ENCODE measurements around the gene PNMA6E. TPM values are rescaled to one million over a fixed set of nuclear protein-coding genes. Genes with fewer than 3 reads are reported as not detected.

PNMA6E gene
- total RNA-seq, 1 donor from 2014 or later, result not detected

DNA sequence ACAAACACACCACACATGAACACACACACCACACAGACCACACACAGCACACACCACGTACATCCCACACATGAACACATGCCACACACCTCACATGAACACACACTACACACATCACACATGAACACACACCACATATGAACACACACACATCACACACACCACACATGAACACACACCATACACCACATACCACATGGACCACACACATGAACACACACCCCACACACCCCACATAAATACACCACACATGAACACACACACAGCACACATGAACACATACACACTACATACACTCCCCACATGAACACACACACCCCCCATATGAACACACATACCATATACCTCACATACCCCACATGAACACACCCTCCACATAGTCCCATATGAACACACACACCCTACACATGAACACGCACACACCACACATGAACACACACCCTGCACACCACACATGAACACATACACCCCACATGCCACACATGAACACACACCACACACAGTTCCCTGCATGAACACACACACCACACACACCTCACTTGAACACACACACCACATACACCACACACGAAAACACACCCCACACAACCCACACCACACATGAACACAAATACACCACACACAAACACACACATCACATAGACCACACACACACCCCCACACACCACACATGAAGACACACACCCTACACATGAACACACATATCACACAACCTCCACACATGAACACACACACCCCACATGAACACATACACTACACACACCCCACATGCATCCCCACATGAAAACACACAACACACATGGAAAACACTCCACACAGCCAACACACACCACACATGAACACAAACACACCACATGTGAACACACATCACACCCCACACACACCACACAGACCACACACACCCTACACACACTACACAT lies 18.3 kb downstream of the PNMA6E start:
- H3K27ac Mint-ChIP-seq, result no peak overlapping the region
- no peaks in the 10 kb centered on the region for H3K9me3 Mint-ChIP-seq
- no peaks in the 10 kb centered on the region for H3K27me3 Mint-ChIP-seq (ENCODE audit: low read depth)
- peaks cover 19% of the 10 kb centered on the region for H3K4me1 Mint-ChIP-seq
- DNase-seq (ENCODE audit: low spot score in 2 of 2, unreplicated experiment in 2 of 2), result no peak
- H3K36me3 Mint-ChIP-seq, result no peaks in the 10 kb centered on the region
- H3K4me3 Mint-ChIP-seq, result no peak overlapping the region
- TF ChIP-seq, protein P1, sequence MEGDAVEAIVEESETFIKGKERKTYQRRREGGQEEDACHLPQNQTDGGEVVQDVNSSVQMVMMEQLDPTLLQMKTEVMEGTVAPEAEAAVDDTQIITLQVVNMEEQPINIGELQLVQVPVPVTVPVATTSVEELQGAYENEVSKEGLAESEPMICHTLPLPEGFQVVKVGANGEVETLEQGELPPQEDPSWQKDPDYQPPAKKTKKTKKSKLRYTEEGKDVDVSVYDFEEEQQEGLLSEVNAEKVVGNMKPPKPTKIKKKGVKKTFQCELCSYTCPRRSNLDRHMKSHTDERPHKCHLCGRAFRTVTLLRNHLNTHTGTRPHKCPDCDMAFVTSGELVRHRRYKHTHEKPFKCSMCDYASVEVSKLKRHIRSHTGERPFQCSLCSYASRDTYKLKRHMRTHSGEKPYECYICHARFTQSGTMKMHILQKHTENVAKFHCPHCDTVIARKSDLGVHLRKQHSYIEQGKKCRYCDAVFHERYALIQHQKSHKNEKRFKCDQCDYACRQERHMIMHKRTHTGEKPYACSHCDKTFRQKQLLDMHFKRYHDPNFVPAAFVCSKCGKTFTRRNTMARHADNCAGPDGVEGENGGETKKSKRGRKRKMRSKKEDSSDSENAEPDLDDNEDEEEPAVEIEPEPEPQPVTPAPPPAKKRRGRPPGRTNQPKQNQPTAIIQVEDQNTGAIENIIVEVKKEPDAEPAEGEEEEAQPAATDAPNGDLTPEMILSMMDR (IDR thresholded peaks at IDR 0.05; ENCODE audit: unreplicated experiment), result no peak

- TF ChIP-seq, protein P1 (IDR thresholded peaks at IDR 0.05; ENCODE audit: unreplicated experiment), result no peak
- Mint-ChIP-seq H3K27ac (no peak overlapping the region), H3K36me3 (no peaks in the 10 kb centered on the region), H3K4me3 (no peak overlapping the region), H3K9me3 (peaks cover 6% of the 10 kb centered on the region), H3K27me3 (ENCODE audit: low read depth) (no peaks in the 10 kb centered on the region), H3K4me1 (peaks cover 14% of the 10 kb centered on the region)
- DNase-seq (ENCODE audit: low spot score in 2 of 2, unreplicated experiment in 2 of 2), result peak in 1 of 2 experiments; percentile 56
Measured at GRCh38 chrX:153381684-153382532, 19.2 kb downstream of the PNMA6E start.

- DNase-seq (ENCODE audit: low spot score in 2 of 2, unreplicated experiment in 2 of 2), result no peak
- H3K36me3 Mint-ChIP-seq, result no peaks in the 10 kb centered on the region
- H3K27me3 Mint-ChIP-seq (ENCODE audit: low read depth), result no peaks in the 10 kb centered on the region
- H3K9me3 Mint-ChIP-seq, result peaks cover 11% of the 10 kb centered on the region
- H3K4me3 Mint-ChIP-seq, result no peak overlapping the region
- peaks cover 5% of the 10 kb centered on the region for H3K4me1 Mint-ChIP-seq
- TF ChIP-seq, protein P1 (IDR thresholded peaks at IDR 0.05; ENCODE audit: unreplicated experiment), result no peak
- no peak overlapping the region for H3K27ac Mint-ChIP-seq
Measured at GRCh38 chrX:153380691-153381090, 20.5 kb downstream of the PNMA6E start.

- Mint-ChIP-seq H3K4me1 (peaks cover 5% of the 10 kb centered on the region), H3K27me3 (ENCODE audit: low read depth) (no peaks in the 10 kb centered on the region), H3K27ac (no peak overlapping the region), H3K36me3 (no peaks in the 10 kb centered on the region), H3K4me3 (no peak overlapping the region), H3K9me3 (peaks cover 11% of the 10 kb centered on the region)
- TF ChIP-seq, protein P1 (IDR thresholded peaks at IDR 0.05; ENCODE audit: unreplicated experiment), result no peak
- DNase-seq (ENCODE audit: low spot score in 2 of 2, unreplicated experiment in 2 of 2), result no peak
Measured at GRCh38 chrX:153379971-153380581, 21.1 kb downstream of the PNMA6E start.

GRCh38 chrX:153379508-153379907 lies 21.6 kb downstream of the PNMA6E start:
- Mint-ChIP-seq H3K4me1 (peaks cover 5% of the 10 kb centered on the region), H3K36me3 (no peaks in the 10 kb centered on the region), H3K27me3 (ENCODE audit: low read depth) (no peaks in the 10 kb centered on the region), H3K27ac (no peak overlapping the region), H3K9me3 (peaks cover 11% of the 10 kb centered on the region), H3K4me3 (no peak overlapping the region)
- TF ChIP-seq, protein P1 (IDR thresholded peaks at IDR 0.05; ENCODE audit: unreplicated experiment), result no peak
- DNase-seq (ENCODE audit: low spot score in 2 of 2, unreplicated experiment in 2 of 2), result no peak
